IPS DF 19.7 (cell line): ENCODE results near the gene ESRRA.

Source experiments
- DNase-seq: peaks from one replicate; pipeline ENCODE4 v3.0.0-alpha.2; 2013; ENCODE audit warnings: low read depth, low spot score

Gene ESRRA

DNA sequence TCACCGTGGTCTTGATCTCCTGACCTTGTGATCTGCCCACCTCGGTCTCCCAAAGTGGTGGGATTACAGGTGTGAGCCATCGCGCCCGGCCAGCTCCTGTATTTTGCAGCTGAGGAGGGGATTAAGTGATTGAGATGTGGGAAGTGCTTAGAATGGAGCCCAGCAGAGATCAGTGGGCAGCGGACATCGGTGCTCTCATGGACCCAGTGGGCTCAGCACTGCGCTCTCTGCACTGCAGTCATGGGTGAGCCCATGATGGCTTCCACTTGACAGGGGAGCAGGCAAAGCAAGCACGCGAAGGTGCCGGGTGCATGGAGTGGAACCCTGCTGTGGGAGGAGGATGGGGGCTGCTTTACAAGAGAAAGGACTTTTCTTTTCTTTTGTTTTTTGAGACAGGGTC, 25.6 kb downstream of the ESRRA start:
- DNase-seq = no peak

DNA sequence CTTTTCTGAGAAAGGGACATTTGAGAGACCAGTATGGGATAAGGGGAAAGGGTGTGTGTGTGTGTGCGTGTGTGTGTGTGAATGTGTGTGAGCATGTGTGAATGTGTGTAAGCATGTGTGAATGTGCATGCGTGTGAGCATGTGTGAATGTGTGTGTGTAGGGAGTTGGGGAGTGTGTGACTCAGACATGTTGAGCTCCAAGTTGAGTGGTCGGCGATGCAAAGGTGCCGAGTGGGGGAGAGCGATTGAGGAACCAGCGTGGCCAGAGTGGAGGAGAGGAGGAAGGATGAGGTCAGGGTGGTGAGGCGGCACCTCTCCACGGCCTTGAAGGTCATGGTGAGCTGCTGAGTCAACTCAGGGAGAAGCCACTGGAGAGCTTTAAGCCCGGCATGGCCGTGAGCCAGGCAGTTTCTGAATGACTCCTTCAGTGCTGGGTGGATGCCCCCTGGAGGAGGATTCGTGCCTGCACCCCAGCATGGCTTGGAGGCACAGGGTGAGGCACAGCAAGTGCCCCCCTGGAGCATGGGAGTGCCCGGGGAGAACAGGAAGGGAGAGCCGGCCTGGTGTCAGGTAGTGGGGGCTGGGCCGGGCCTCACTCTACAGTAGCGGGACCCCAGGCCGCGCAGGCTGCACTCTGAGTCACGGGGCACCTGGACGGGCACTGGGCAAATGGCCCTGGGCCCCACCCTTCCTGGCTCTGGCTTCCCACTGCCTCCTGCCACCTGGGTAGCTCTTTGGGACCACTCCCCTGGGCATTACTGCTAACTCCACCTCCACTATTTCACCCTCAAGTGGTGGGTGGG, 26.4 kb downstream of the ESRRA start:
- no peak for DNase-seq

GRCh38 chr11:64333556-64333955, 28.2 kb downstream of the ESRRA start:
- no peak for DNase-seq

GRCh38 chr11:64334764-64335735, 29.7 kb downstream of the ESRRA start:
- DNase-seq = no peak

DNA sequence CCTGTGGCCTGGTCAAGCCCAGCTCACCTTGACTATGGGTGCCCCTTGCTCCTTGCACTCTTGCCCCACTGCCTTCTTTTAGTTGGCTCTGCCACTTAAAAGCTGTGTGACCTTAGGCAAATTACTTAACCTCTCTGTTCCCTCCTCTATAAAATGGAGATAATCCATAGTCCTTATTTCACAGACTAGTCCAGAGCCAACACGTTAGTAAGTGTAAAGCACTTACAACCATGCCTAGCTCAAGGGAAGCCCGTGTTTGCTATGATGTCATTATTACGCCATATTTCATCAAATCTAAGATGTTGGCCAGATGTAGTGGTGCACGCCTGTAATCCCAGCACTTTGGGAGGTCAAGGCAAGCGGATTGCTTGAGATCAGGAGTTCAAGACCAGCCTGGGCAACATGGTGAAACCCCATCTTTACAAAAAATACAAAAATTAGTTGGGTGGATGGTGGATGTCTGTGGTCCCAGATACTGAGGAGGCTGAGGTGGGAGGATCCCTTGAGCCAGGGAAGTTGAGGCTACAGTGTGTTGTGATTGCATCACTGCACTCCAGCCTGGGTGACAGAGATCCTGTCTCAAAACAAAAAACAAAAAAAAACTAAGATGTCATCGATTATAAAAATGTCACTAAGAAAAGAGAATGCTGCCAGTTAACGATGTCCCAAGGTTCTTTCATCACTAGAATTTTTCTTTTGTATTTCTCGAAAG, 32.4 kb downstream of the ESRRA start:
- no peak for DNase-seq

GRCh38 chr11:64338716-64339115, 33.4 kb downstream of the ESRRA start:
- DNase-seq = no peak

GRCh38 chr11:64339286-64339685, 34.0 kb downstream of the ESRRA start:
- no peak for DNase-seq

GRCh38 chr11:64339754-64340408, 34.6 kb downstream of the ESRRA start, which contains the start of gene CCDC88B:
Gene CCDC88B (plus strand): TSS chr11:64340204. CDS start chr11:64340267, 63 bp downstream.
- no peak for DNase-seq

- no peak for DNase-seq
Measured at GRCh38 chr11:64340671-64341335, 35.5 kb downstream of the ESRRA start.

DNA sequence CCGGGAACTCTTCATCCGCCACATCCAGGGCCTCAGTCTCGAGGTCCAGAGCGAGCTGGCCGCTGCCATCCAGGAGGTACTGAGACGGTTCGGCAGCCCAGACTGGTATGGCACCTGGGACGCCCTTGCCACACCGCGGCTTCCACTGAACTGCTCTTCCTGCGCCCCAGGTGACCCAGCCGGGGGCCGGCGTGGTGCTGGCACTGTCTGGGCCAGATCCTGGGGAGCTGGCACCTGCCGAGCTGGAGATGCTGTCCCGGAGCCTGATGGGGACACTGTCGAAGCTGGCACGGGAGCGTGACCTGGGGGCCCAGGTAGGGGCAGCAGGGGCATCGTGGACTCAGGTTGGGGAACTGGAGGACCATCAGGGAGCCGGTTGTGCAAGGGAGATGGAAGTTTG, 36.1 kb downstream of the ESRRA start:
- no peak for DNase-seq

DNA sequence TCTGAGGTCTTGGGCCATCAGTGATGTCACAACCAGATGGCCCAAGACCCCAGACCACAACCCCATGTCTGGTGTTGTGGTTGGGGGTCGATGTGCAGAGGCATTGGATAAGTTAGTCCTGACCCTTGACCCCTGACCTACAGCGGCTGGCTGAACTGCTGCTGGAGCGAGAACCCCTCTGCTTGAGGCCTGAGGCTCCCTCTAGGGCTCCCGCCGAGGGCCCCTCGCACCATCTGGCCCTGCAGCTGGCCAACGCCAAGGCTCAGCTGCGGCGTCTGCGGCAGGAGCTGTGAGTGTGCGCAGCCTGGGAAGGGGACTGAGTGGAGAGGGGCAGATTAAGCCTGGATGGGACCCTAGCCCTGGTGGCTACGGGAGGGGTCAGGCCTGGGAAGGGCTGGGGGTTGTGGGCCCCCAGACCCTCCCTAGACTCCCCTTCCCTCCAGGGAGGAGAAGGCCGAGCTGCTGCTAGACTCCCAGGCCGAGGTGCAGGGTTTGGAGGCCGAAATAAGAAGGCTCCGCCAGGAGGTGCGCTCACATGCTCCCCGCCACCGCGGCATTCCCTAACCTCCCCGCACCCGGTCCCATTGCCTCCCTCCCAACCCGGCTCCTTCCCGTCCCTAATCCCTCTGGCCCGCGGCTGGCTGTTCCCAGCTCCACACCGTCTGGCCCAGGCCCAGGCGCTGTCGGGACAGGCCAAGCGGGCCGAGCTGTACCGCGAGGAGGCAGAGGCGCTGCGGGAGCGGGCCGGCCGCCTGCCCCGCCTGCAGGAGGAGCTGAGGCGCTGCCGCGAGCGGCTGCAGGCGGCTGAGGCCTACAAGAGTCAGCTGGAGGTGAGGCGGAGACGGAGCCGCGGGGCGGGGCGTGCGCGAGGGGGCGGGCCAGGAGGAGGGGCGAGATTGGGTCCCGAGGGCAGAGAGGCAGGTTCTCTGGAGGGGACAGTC, 36.8 kb downstream of the ESRRA start:
- no peak for DNase-seq

- DNase-seq = no peak
Measured at GRCh38 chr11:64342869-64343745, 37.8 kb downstream of the ESRRA start.

DNA sequence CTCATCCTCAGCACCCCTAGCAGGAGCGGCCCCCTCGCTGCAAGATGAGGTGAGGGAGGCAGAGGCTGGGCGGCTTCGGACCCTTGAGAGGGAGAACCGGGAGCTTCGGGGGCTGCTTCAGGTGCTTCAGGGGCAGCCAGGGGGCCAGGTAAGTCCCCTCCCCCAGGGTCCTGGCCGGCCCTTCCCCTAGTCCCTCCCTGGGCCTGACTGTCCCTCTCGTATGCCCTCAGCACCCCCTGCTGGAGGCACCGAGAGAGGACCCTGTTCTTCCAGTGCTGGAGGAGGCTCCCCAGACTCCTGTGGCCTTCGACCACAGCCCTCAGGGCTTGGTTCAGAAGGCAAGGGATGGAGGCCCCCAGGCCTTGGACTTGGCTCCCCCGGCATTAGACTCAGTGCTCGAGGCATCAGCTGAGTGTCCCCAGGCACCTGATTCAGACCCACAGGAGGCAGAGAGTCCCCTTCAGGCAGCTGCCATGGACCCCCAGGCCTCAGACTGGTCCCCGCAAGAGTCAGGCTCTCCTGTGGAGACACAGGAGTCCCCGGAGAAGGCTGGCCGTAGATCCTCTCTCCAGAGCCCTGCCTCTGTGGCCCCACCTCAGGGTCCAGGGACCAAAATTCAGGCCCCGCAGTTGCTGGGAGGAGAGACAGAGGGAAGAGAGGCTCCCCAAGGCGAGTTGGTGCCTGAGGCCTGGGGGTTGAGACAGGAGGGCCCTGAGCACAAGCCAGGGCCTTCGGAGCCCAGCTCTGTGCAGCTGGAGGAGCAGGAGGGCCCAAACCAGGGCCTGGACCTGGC, 38.6 kb downstream of the ESRRA start:
- no peak for DNase-seq

DNA sequence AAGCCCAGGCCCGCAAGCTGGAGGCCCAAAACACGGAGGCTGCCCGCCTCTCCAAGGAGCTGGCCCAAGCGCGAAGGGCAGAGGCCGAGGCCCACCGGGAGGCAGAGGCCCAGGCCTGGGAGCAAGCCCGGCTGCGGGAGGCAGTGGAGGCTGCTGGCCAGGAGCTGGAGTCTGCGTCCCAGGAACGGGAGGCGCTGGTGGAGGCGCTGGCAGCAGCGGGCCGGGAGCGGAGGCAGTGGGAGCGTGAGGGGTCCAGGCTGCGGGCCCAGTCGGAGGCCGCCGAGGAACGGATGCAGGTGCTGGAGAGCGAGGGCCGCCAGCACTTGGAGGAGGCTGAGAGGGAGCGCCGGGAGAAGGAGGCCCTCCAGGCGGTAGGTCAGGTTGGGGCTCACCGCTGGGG, 39.5 kb downstream of the ESRRA start:
- DNase-seq = no peak

GRCh38 chr11:64347193-64347867, 42.0 kb downstream of the ESRRA start:
- no peak for DNase-seq

- DNase-seq = no peak
Measured at GRCh38 chr11:64348383-64349024, 43.2 kb downstream of the ESRRA start.

GRCh38 chr11:64349025-64349387, 43.7 kb downstream of the ESRRA start:
- no peak for DNase-seq
